ENCODE measurements around the gene CCT8. TPM values are rescaled to one million over a fixed set of nuclear protein-coding genes. Genes with fewer than 3 reads are reported as not detected.

CCT8 gene
- polyA plus RNA-seq, 1 of the 3 experiments (the other 2 are of a cell fraction): 102 TPM

GRCh38 chr21:29121759-29122158, 48.3 kb upstream of the CCT8 start:
- no peak overlapping the region for H3K27ac ChIP-seq (ENCODE audit: low read depth in 2 of 2, low read length in 1 of 2)
- no peak overlapping the region for H3K4me2 ChIP-seq
- H2AFZ ChIP-seq (ENCODE audit: low read depth): no peak overlapping the region
- TF ChIP-seq FOSL2 (IDR thresholded peaks at IDR 0.05; ENCODE audit: borderline replicate concordance, low read depth) (no peak), FOXM1 (IDR thresholded peaks at IDR 0.05; ENCODE audit: low read depth) (no peak), EZH2phosphoT487 (IDR thresholded peaks at IDR 0.05; ENCODE audit: borderline replicate concordance, low read depth) (no peak), RXRA (IDR thresholded peaks at IDR 0.05; ENCODE audit: borderline replicate concordance, low read depth) (no peak), TCF12 (IDR thresholded peaks at IDR 0.05) (no peak), RCOR1 (IDR thresholded peaks at IDR 0.05; ENCODE audit: low read length) (no peak), NRF1 (IDR thresholded peaks at IDR 0.05; ENCODE audit: low read depth, low read length) (no peak), USF1 (IDR thresholded peaks at IDR 0.05; ENCODE audit: borderline replicate concordance, low read depth) (no peak), MXI1 (IDR thresholded peaks at IDR 0.05; ENCODE audit: low read depth, low read length) (no peak), USF2 (IDR thresholded peaks at IDR 0.05; ENCODE audit: borderline replicate concordance, low read depth, low read length) (no peak), CTCF (IDR thresholded peaks at IDR 0.05) (no peak), FOXJ3 (CRISPR knock-in tag; IDR thresholded peaks at IDR 0.05) (no peak), GATA2 (CRISPR knock-in tag; IDR thresholded peaks at IDR 0.05) (no peak), GABPA (IDR thresholded peaks at IDR 0.05; ENCODE audit: low read depth) (no peak)
- H3F3A ChIP-seq (replicated peaks; ENCODE audit: insufficient read depth): no peaks in the 10 kb centered on the region
- DNase-seq: no peak
- WGBS (ENCODE audit: low lambda C conversion rate): 71% methylated on average over 1 of the region's 1 CpG
- H3K27me3 ChIP-seq (ENCODE audit: insufficient read depth): no peaks in the 10 kb centered on the region
- H3K9ac ChIP-seq: no peak overlapping the region
- no peaks in the 10 kb centered on the region for H4K20me1 ChIP-seq (ENCODE audit: insufficient read depth)
- no peaks in the 10 kb centered on the region for H3K9me3 ChIP-seq
- peaks cover 0 to 6% of the 10 kb centered on the region in 2 experiments; a peak in 1 of 4 replicates for H3K4me1 ChIP-seq (ENCODE audit: control insufficient read depth in 1 of 2, insufficient read depth in 2 of 2, low read depth in 1 of 2, low read length in 1 of 2)
- H3K36me3 ChIP-seq (replicated peaks in 1 of 2; ENCODE audit: control insufficient read depth in 1 of 2, insufficient read depth in 2 of 2, low read length in 1 of 2): no peaks in the 10 kb centered on the region
- H3K79me2 ChIP-seq (ENCODE audit: insufficient read depth): no peaks in the 10 kb centered on the region
- H3K4me3 ChIP-seq (ENCODE audit: low read depth in 2 of 2, low read length in 1 of 2): no peak overlapping the region
- ChIA-PET CTCF (no interaction called here), POLR2A (no interaction called here)
- H3K9me2 ChIP-seq: no peaks in the 10 kb centered on the region

- H3K9ac ChIP-seq: no peak overlapping the region
- no peaks in the 10 kb centered on the region for H3F3A ChIP-seq (replicated peaks; ENCODE audit: insufficient read depth)
- no peak for DNase-seq
- ChIA-PET POLR2A (no interaction called here), CTCF (no interaction called here)
- no peaks in the 10 kb centered on the region for H3K27me3 ChIP-seq (ENCODE audit: insufficient read depth)
- no peak overlapping the region for H3K4me2 ChIP-seq
- H2AFZ ChIP-seq (ENCODE audit: low read depth): peak overlapping the region; percentile 8; the same call in 1 of the 2 replicates
- no peaks in the 10 kb centered on the region for H3K36me3 ChIP-seq (replicated peaks in 1 of 2; ENCODE audit: control insufficient read depth in 1 of 2, insufficient read depth in 2 of 2, low read length in 1 of 2)
- H4K20me1 ChIP-seq (ENCODE audit: insufficient read depth): no peaks in the 10 kb centered on the region
- H3K9me3 ChIP-seq: no peaks in the 10 kb centered on the region
- H3K27ac ChIP-seq (ENCODE audit: low read depth in 2 of 2, low read length in 1 of 2): no peak overlapping the region
- no peaks in the 10 kb centered on the region for H3K79me2 ChIP-seq (ENCODE audit: insufficient read depth)
- no peaks in the 10 kb centered on the region for H3K9me2 ChIP-seq
- H3K4me3 ChIP-seq (ENCODE audit: low read depth in 2 of 2, low read length in 1 of 2): no peak overlapping the region
- 78% methylated on average over 3 of the region's 3 CpGs for WGBS (ENCODE audit: low lambda C conversion rate)
- peaks cover 0 to 10% of the 10 kb centered on the region in 2 experiments; a peak in 1 of 4 replicates for H3K4me1 ChIP-seq (ENCODE audit: control insufficient read depth in 1 of 2, insufficient read depth in 2 of 2, low read depth in 1 of 2, low read length in 1 of 2)
- TF ChIP-seq POLR2AphosphoS5 (IDR thresholded peaks at IDR 0.05; ENCODE audit: low read depth, low read length) (no peak), EP300 (IDR thresholded peaks at IDR 0.05; ENCODE audit: borderline replicate concordance in 1 of 2, low read depth in 1 of 2, low read length in 1 of 2) (no peak), MAX (IDR thresholded peaks at IDR 0.05; ENCODE audit: low read depth) (no peak), TEAD4 (IDR thresholded peaks at IDR 0.05; ENCODE audit: borderline replicate concordance, insufficient read depth) (no peak), FOXJ3 (CRISPR knock-in tag; IDR thresholded peaks at IDR 0.05) (no peak), RXRA (IDR thresholded peaks at IDR 0.05; ENCODE audit: borderline replicate concordance, low read depth) (no peak), IRF3 (IDR thresholded peaks at IDR 0.05; ENCODE audit: low read depth, low read length) (no peak), MEF2A (IDR thresholded peaks at IDR 0.05; ENCODE audit: borderline replicate concordance, low read depth) (no peak), GATA2 (CRISPR knock-in tag; IDR thresholded peaks at IDR 0.05) (no peak), USF1 (IDR thresholded peaks at IDR 0.05; ENCODE audit: borderline replicate concordance, low read depth) (no peak), JUND (IDR thresholded peaks at IDR 0.05) (no peak), RFX5 (IDR thresholded peaks at IDR 0.05; ENCODE audit: low read length) (no peak), MXI1 (IDR thresholded peaks at IDR 0.05; ENCODE audit: low read depth, low read length) (no peak), TAF1 (IDR thresholded peaks at IDR 0.05; ENCODE audit: borderline replicate concordance, low read depth, low read length) (no peak)
Observed at GRCh38 chr21:29117372-29117955, 44.0 kb upstream of the CCT8 start.
